ENCODE data around the gene ANKRD40.

Gene ANKRD40

DNA sequence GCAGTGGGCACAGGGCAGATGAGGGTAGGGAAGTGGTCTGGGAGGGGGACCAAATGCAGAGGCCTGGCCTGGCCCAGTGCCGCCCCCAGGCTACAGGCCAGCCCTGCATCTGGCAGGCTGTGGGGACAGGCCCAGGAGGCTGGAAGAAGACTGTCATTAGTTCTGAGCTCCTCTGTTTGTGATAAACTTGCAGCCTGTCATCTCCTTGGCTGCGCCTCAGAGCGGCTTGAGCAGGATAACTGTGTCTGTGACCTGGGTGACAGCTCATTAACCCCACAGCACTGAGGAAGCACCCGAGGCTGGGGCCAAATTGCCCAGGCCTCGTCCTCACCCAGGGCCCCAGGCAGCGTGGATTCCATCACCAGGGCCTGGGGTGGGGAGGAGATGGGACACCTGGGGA, 49.1 kb downstream of the ANKRD40 start:
- no peak for DNase-seq (ENCODE audit: low read depth)
- TF ChIP-seq, protein P1, sequence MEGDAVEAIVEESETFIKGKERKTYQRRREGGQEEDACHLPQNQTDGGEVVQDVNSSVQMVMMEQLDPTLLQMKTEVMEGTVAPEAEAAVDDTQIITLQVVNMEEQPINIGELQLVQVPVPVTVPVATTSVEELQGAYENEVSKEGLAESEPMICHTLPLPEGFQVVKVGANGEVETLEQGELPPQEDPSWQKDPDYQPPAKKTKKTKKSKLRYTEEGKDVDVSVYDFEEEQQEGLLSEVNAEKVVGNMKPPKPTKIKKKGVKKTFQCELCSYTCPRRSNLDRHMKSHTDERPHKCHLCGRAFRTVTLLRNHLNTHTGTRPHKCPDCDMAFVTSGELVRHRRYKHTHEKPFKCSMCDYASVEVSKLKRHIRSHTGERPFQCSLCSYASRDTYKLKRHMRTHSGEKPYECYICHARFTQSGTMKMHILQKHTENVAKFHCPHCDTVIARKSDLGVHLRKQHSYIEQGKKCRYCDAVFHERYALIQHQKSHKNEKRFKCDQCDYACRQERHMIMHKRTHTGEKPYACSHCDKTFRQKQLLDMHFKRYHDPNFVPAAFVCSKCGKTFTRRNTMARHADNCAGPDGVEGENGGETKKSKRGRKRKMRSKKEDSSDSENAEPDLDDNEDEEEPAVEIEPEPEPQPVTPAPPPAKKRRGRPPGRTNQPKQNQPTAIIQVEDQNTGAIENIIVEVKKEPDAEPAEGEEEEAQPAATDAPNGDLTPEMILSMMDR (IDR thresholded peaks at IDR 0.05; ENCODE audit: control insufficient read depth, insufficient read depth, low read depth, low read length, missing control alignments), result no peak
- no peak overlapping the region for H3K4me3 ChIP-seq (ENCODE audit: control insufficient read depth, low read depth, low read length)

DNA sequence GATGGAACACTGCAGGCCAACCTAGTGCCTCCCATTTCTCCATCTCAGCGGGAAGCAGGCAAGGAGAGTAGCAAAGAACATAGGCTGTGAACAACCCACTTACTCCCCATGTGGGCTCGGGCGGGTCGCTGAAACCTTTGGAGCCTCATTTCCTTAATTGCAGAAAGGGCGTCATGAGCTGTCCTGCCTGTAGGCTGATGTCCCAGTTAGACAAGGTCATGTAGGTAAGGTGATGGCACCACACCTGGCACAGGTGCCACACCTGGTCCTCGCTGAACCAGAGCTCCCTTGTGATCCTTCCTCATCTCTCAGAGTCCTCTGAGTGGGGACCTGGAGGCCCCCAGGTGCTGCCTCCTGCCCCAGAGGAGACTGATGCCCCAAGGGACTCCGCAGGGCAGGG, 50.1 kb downstream of the ANKRD40 start:
- no peak overlapping the region for H3K4me3 ChIP-seq (ENCODE audit: control insufficient read depth, low read depth, low read length)
- TF ChIP-seq, protein P1 (IDR thresholded peaks at IDR 0.05; ENCODE audit: control insufficient read depth, insufficient read depth, low read depth, low read length, missing control alignments), result no peak
- DNase-seq (ENCODE audit: low read depth), result no peak

DNA sequence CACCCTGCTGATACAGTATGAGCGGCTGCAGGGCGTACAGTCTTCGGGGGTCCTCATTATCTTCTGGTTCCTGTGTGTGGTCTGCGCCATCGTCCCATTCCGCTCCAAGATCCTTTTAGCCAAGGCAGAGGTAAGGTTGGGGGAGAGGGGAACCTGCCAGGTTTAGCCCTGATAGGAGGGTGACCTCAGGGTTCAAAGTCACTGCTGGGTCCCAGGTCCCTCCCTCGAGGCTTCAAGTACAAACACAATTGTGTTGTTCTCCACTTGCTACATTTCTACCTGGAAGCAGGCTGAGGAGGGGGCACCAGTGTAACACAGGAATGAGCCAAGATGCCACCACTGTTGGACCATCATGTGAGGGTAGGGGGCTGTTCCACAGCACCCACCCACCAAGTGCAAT, 50.7 kb downstream of the ANKRD40 start:
- no peak overlapping the region for H3K4me3 ChIP-seq (ENCODE audit: control insufficient read depth, low read depth, low read length)
- TF ChIP-seq, protein P1 (IDR thresholded peaks at IDR 0.05; ENCODE audit: control insufficient read depth, insufficient read depth, low read depth, low read length, missing control alignments), result no peak
- DNase-seq (ENCODE audit: low read depth), result no peak

DNA sequence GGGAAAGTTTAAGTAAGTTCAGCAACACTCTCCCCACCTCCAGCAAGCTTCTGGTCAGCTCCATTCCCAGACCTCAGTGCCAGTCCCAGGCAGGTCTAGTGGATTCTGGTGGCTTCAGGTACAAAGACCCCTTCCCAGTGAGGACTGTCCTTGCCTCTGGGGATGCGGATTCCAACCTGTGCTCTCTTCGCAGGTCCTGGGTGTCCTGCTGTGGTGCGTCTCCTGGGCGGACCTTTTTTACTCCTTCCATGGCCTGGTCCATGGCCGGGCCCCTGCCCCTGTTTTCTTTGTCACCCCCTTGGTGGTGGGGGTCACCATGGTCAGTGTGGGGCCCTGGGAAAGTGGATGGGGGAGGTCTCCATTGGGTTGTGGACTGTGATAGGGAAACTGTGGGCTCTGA, 51.2 kb downstream of the ANKRD40 start:
- no peak for DNase-seq (ENCODE audit: low read depth)
- TF ChIP-seq, protein P1 (IDR thresholded peaks at IDR 0.05; ENCODE audit: control insufficient read depth, insufficient read depth, low read depth, low read length, missing control alignments), result no peak
- no peak overlapping the region for H3K4me3 ChIP-seq (ENCODE audit: control insufficient read depth, low read depth, low read length)

DNA sequence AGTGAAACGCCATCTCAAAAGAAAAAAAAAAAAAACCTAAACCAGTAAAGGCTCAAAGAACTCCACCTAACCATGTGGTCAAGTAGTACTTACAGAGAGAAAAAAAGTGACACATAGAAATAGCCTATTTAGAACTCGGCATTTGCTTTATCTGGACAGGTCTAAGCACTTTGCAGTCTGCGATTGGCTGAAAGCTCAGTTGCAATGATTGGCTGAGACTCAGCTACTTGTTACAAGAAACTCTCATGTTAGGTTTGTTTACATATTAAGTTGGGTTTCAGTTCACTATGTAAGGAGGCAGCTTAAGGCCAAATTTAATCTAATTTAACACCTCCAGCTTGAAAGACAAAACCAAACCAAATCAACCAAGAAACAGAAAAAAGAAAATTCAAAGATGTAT, 54.0 kb downstream of the ANKRD40 start:
- TF ChIP-seq, protein P1 (IDR thresholded peaks at IDR 0.05; ENCODE audit: control insufficient read depth, insufficient read depth, low read depth, low read length, missing control alignments), result no peak
- DNase-seq (ENCODE audit: low read depth), result no peak
- no peak overlapping the region for H3K4me3 ChIP-seq (ENCODE audit: control insufficient read depth, low read depth, low read length)

DNA sequence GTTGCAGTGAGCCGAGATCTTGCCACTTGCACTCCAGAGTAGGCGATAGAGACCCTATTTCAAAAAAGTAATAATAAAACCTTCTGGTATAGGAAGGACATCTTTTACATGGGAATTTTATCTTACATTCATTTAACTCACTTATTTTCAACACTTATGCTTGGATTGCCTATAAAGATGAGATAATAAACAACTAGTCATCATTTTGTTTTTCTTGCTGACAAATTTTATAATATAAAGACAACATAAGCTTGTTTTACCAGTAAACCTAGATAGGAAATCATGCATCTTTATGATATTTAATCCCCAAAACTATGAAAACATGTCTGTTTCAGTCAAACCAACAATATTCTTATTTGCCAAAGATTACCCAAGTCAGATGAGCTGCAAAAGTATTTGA, 56.1 kb downstream of the ANKRD40 start:
- no peak for DNase-seq (ENCODE audit: low read depth)
- H3K4me3 ChIP-seq (ENCODE audit: control insufficient read depth, low read depth, low read length), result no peak overlapping the region
- TF ChIP-seq, protein P1 (IDR thresholded peaks at IDR 0.05; ENCODE audit: control insufficient read depth, insufficient read depth, low read depth, low read length, missing control alignments), result no peak
